Measurements from ENCODE around the gene MYBPC2.

GRCh38 chr19:50447750-50448149, 15.1 kb downstream of the MYBPC2 start:
- TF ChIP-seq CTCF (IDR thresholded peaks at IDR 0.05) = no peak
- no peak for TF ChIP-seq POLR2A (IDR thresholded peaks at IDR 0.05)
- TF ChIP-seq POLR2AphosphoS5 (IDR thresholded peaks at IDR 0.05; ENCODE audit: insufficient read depth in 1 of 2, low read depth in 1 of 2) = no peak

Data from vagina (tissue), 2 donors.